Measurements from ENCODE around the gene MFRP.

Gene MFRP

GRCh38 chr11:119336744-119337469, 9.6 kb downstream of the MFRP start:
- no peak for DNase-seq

- no peak for DNase-seq
Measured at GRCh38 chr11:119335655-119336543, 10.6 kb downstream of the MFRP start.

- DNase-seq = no peak
Measured at GRCh38 chr11:119335091-119335654, 11.3 kb downstream of the MFRP start.

GRCh38 chr11:119334174-119334930, 12.2 kb downstream of the MFRP start, which contains the start of gene RNF26:
Gene RNF26 (plus strand): TSS chr11:119334527. CDS start chr11:119335123, 596 bp downstream.
- peak; percentile 100 for DNase-seq

- DNase-seq = no peak
Measured at GRCh38 chr11:119332111-119332765, 14.3 kb downstream of the MFRP start.

GRCh38 chr11:119330237-119330636, 16.3 kb downstream of the MFRP start:
- DNase-seq = no peak

GRCh38 chr11:119329320-119329719, 17.2 kb downstream of the MFRP start:
- no peak for DNase-seq

GRCh38 chr11:119324189-119324588, 22.3 kb downstream of the MFRP start:
- DNase-seq = no peak

- DNase-seq = peak; percentile 53
Measured at GRCh38 chr11:119323532-119324033, 22.9 kb downstream of the MFRP start.

GRCh38 chr11:119322921-119323531, 23.5 kb downstream of the MFRP start:
- no peak for DNase-seq

GRCh38 chr11:119322360-119322739, 24.2 kb downstream of the MFRP start:
- DNase-seq = no peak

GRCh38 chr11:119320776-119321524, 25.6 kb downstream of the MFRP start:
- peak; percentile 44 for DNase-seq

GRCh38 chr11:119320240-119320775, 26.2 kb downstream of the MFRP start:
- no peak for DNase-seq

- no peak for DNase-seq
Measured at GRCh38 chr11:119319700-119320239, 26.7 kb downstream of the MFRP start.

- DNase-seq = no peak
Measured at GRCh38 chr11:119319136-119319699, 27.3 kb downstream of the MFRP start.

- peak; percentile 62 for DNase-seq
Measured at GRCh38 chr11:119318240-119319135, 28.0 kb downstream of the MFRP start.

- peak; percentile 44 for DNase-seq
Measured at GRCh38 chr11:119317592-119318239, 28.8 kb downstream of the MFRP start.

Data from GF-D8 (cell line).